ENCODE measurements around the gene CREBBP.

DNA sequence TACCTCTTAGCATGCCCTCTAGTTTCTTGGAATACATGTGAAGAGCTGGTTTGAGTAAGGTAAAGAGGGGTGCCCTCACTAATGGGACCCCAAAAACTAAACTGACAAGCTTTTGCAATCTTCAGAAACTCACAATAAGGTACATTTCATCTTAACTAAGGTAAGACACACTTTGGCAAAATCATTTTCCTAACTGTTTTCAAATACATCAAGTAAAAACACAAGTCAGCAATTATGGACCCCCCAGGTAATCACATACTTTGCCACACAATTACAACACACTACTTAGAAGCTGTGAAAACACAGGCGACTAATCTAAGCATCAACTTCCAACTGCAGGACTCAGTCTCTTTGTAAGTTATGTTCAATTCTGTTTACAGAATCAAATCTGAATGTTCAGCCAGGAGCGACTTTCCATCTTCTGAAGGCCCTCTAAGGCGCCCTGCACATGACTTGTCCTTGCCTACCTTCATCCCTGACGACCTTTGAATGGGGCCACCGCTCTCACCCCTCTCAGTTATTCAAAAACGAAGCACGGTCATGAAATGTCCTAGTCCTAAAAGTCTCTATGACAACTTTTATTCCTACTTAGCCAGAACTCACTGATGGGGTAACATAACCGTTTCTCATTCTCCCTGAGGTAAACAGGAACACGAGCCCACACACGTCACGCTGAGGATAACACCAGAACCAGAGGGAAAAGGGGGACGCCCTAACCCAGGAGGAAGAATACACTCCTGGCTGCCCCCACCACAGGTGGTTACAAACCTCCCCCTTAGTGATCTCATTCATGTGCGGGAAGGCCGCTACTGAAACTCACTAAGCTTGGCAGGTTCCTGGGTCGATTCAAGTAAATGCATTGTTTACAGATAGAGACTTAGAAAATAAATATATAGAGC lies 5.5 kb downstream of the CREBBP start:
- TF ChIP-seq, protein P1, sequence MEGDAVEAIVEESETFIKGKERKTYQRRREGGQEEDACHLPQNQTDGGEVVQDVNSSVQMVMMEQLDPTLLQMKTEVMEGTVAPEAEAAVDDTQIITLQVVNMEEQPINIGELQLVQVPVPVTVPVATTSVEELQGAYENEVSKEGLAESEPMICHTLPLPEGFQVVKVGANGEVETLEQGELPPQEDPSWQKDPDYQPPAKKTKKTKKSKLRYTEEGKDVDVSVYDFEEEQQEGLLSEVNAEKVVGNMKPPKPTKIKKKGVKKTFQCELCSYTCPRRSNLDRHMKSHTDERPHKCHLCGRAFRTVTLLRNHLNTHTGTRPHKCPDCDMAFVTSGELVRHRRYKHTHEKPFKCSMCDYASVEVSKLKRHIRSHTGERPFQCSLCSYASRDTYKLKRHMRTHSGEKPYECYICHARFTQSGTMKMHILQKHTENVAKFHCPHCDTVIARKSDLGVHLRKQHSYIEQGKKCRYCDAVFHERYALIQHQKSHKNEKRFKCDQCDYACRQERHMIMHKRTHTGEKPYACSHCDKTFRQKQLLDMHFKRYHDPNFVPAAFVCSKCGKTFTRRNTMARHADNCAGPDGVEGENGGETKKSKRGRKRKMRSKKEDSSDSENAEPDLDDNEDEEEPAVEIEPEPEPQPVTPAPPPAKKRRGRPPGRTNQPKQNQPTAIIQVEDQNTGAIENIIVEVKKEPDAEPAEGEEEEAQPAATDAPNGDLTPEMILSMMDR (IDR thresholded peaks at IDR 0.05): no peak
- TF ChIP-seq EP300 (IDR thresholded peaks at IDR 0.05) (no peak), POLR2A (IDR thresholded peaks at IDR 0.05) (no peak)

Measured in upper lobe of left lung (tissue), 4 donors.